Stimulated activated CD4-positive, alpha-beta T cell treated with anti-CD3 and anti-CD28 coated beads, TNF-alpha, amount 100 ng/mL, for 48 hours (primary cell): Measurements from ENCODE around the gene TMEM144.
"Not testable (repeated sequence)": the region's sequence is repeated elsewhere in the genome, so short reads cannot be mapped to it uniquely, and the experiment has no call there.

ENCODE experiments used
- DNase-seq, 3 donors: peaks; one replicate each; pipeline ENCODE4 v3.0.0-alpha.2; 2020; ENCODE audit warnings: low read depth in 3 of 3

The TMEM144 gene

DNA sequence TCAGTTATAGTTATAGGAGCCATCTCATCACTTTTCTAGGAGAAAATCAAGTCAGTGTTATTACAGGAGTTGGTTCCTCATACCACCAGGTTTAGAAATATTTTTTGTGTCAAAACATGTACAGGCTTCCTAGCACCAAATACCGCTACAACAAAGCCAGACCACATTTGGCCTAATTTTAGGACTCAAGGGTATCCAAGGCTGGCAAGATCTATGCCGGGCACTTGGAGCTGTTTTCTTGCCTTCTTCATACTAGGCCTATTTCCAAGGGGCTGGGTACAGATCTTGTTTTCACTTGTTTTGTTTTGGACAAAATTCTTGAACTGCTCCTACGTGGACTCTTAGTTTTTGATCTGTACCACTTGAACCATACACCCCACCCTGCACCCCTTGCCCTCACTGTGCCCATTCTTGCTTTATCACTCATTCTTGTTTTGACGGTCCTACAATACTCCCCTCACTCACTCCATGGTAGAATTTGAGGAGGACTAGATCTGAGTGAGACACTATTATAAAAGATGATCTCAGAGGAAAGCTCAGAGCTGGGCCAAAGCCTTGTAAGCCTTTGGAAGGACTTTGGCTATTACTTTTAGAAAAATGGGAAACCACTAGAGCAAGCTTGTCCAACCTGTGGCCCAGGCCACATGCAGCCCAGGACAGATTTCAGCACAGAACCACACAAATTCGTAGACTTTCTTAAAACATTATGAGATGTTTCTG is 17.7 kb upstream of the TMEM144 start:
- no peak for DNase-seq

DNA sequence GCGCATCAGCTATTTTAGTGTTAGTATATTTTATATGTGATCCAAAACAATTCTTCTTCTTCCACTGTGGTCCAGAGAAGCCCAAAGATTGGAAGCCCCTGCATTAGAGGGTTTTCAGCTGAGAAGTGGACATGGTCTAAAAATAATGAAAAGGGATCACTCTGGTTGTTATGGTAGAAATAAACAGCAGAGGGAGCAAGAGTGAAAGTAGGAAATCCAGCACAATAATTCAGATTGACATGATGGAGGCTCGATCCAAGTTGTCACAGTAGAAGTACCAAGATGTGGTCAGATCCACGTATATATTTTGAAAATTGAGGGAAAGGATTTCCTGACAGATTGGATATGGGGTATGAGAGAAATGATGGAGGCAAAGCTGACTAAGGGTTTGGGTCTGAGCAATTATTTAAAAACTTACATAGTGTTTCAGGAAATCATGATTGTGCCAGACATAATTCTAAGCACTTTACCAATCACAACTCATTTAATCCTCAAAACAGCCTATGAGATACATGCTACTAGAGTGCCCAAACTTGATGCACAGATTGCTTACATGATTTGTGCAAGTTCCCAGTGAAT is 17.0 kb upstream of the TMEM144 start:
- no peak for DNase-seq

DNA sequence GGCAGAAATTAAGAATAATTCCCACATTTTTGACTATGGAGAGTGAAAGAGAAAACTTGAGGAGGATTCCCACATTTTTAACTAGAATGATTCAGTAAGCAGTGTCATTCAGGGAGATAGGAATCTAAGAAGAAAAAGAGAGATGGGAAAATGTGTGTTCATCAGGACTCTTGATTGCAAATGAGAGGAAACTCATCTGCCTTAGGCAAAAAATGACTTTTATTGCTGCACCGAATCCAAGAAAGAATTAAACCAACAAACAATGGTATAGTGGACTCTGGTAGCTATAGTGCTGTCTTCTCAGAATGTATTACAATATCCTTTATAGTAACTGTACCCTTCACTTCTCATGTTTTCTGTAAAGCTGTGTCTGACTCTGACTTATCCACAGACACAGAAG is 15.0 kb upstream of the TMEM144 start:
- no peak for DNase-seq

DNA sequence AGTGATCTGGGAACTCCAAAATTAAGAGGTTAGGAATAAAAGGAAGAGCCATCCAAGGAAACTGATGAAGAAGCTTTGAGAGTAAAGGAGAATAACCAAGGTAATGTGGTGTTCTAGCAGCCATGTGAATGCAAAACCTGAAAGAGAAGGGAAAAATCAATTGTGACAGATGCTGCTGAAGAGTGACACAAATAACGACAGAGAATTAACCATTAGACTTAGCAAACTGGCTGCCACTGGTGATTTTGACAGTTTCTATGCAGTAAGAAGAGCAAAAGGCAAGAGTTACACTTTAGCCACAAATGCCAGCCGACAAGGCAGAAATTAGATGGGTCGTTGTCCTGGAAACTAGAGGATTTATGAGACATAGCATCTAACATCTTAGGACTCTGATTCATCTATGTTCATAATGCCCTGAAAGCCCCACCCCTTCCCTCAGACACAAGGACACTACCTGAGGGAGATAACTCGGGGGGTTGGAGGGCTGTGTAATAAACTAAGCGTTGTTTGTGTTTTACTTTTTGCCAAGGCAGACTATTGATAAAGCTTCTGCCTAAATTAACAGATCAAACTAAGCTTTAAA is 13.0 kb upstream of the TMEM144 start:
- no peak for DNase-seq

DNA sequence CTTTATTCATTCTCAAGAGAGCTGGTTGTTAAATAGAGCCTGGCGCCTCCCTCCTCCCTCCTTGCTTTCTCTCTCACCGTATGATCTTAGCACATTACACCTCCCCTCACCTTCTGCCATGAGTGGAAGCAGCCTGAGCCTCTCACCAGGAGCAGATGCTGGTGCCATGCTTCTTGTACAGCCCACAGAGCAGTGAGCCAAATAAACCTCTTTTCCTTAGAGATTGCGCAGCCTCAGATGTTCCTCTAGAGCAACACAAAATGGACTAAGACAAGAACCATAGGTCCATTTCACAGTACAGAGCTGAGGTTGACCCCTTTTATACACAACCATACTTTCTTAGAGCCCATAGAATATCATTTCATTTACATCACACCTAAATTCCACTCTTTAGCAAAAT is 10.1 kb upstream of the TMEM144 start:
- no peak for DNase-seq

DNA sequence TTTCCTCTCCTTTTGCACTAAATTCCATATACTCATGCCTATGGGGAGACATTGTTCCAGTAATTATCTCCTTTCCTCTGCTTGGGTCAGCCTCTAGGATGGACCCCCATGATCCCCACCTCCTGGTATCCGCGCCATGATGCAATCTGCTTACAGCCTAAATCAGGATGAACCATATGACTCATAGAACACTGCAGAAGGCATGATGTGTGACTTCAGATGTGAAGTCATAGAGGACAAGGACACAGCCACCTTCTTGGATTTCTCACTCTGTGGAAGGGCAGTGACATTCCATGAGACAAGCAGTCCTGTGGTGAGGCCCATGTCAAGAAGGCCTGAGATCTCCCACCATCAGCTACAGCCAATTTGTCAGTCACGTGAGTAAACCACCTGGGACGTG is 9.0 kb upstream of the TMEM144 start:
- no peak for DNase-seq

DNA sequence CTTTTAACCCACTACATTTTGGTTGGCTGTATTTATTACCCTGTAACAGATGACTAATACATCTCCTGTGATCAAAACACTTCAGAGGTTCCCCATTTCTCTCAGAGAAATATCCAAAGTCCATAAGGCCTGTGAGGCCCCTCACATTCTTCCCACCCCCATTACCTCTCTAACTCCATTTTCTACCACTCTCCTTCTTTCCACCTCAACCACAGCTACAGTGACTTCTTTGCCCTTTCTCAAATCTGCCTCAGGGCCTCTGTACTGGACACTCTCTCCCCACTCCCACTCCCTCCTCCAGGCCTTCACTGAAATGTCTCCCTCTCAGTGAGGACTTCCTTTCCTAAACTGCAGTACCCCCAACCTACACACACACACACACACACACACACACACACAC is 8.4 kb upstream of the TMEM144 start:
- DNase-seq: no peak

DNA sequence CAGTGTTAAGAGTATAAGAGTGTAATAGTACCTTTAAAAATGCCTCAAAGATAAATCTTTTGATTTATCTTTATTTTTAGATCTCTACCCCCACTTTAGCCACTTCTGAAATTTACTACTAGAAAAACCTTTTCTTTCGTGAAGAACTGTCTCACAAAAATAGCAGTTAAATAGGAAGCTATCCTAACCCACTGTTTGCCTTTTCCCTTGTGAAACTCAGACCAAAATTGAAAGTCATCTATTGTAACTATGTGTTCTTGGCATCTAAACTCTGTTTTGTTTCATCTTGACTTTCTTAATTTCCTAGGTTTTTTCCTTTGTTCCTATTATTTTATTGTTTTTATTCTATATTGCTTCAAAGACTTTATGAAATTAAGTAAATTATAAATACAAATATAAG is 7.8 kb upstream of the TMEM144 start:
- no peak for DNase-seq

DNA sequence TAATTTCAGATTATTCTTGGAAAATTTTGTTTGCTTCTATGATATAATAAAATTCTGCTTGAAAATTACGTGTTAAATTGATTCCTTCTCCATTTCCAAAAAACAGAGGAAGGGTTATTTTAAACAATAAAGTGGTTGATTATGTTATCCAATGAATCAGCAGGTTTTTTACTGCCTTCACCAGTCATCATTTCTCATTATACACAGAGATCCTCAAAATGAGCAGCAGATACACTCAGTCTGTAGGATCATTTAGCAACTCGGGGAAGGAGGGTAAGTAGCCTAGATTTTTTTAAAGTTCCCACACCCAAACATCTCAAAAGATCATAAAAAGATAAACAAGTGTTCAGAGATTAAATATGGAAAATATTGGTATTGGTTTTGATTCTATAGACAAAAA is 6.8 kb upstream of the TMEM144 start:
- DNase-seq: no peak

DNA sequence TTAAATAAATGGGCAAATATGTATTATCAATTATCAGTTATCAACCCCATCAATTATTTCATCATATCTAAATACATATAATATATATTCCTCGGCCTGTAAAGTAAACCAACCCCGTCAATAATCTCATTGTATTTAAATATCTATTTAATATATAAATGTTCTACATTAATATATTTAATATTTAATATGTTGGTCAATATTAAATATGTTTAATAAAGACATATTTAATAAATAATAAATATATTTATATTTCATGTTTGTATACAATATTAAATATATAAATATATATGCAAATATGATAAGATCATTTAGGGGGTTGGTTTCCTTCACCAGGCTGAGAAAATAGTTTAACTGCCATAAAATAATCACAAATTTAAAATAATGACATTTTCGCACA is 6.4 kb upstream of the TMEM144 start:
- no peak for DNase-seq

DNA sequence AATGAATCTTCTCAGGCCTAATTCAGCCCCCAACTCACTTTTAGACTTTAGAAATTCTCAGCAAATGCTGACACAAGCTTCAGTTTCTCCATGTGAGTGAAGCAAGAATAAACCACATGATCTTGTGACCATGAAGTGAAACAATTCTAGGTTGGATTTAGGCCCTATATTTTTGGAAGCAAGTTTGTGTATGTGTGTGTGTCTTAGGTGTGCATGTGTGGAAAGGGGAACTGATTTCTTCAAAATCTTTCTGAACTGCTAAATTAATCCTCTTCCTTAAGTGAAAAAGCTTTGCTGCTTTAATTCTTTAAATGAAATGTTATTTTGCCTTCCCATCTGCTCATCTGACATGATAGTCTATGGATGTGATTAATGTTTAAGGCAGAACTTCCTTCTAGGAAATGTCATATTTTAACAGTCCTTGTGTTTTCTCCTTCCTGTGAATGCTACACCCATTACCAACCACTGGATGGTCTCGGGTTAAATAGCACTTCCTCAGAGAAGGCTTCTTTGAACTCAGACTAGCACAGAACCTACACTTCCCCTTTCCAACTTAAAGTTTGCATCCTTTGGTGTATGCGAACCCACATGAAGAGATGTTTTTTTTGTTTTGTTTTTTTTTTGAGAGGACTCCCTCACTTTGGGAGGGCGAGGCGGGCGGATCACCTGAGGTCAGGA is 1.2 kb upstream of the TMEM144 start:
- no peak for DNase-seq

DNA sequence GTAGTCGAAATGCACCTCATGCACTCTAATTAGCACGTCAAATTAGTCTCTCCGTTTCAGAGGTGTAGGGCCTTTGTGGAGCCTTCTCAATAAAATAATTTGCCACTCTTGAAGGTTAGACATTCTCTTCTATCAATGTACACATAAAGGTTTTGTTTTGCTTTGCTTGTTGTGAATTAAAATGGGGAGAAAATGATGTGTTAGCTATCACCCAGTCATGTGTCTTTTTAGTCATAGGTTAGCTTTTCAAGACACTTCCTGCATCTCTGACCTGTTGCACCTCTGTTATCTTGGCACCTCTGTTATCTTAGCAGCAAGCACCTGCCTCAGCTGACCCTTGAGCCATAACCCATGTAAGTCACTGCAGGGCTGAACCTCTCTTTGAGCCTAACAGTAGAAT is 936 bp downstream of the TMEM144 start:
- DNase-seq: no peak

DNA sequence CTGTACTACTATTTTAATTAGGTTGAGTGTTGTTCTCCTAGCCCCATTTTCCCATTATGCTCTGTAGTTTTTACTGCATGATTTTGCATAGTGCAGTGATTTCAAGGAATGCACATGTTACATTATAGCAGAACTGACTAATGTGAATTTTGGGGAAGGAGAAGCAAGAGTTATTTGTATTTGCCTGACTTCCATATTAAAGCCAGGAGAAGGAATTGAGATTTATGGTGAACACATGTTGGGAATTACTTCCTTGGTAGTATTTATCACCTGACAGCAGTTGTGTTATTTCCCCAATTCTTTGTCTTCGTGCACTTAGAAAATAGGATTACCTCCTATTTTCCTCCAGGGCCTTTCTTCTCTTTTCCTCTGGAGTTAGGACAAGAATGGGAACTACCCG is 3.2 kb downstream of the TMEM144 start:
- no peak for DNase-seq

DNA sequence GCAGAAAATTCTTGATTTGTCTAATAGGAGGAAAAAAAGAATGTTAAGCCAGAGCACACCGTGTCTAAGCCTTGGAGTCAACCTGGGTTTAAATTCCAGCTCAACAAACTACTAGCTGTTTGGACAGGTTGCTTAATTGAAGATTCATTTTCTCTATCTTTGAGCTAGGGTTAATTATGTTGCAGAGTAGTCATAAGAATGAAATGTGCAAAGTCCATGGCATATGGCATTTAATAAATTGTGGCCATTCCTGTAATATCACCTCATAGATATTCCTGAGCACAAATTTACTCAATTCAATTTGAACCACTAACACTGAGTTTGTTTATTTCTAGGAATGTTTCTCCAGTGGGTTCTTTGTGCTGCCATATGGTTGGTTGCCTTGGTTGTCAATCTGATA is 4.6 kb downstream of the TMEM144 start:
- DNase-seq: no peak

DNA sequence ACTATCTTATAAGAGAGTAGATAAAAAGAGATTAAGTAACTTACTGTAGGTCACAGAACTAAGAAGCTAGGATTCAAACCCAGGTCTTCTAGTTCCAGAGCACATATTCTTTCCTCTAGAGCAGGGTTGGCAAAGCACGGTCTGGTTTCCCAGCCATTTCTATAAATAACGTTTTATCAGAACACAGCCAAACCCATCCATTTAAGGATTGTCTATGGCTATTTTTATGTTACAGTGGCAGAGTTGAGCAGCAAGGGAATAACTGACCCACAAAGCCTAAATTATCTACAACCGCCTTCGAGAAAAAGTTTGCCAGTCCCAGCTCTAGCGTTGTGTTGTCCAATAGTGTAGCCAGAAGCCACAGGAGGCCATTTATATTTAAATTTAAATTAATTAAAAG is 7.5 kb downstream of the TMEM144 start:
- DNase-seq: no peak

DNA sequence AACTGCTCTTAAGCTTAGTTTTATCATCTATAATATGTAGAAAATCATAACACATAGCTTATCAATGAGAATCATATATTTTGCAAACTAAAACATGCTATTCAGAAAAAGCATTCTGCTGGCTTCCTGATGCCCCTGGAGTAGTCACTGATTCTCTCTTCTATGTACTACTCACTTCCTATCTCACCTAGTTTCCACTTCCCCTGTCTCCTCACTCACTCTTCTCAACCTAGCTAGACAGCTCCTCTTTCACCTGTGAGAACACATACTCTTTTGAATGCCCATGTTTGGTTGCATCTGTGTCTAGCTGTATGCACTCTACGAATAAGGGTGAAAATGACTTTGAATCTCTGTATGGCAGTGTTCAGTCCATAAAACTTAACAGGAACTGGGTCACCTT is 9.3 kb downstream of the TMEM144 start:
- no peak for DNase-seq

DNA sequence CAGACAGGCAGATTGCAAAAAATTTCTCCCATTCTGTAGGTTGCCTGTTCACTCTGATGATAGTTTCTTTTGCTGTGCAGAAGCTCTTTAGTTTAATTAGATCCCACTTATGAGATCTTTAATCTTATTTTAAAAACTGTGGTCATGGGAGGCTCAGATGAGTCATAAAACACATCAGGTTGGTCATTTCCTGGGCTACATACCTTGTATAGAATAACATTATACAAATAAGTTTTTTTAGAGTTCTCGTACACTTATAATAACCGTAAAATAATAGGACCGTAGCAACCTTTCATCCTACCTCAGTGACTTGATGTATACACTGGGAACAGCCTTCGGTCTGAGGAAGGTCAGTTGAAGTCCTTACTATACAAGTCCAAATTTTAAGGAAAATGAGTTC is 14.0 kb downstream of the TMEM144 start:
- not testable (repeated sequence) for DNase-seq

DNA sequence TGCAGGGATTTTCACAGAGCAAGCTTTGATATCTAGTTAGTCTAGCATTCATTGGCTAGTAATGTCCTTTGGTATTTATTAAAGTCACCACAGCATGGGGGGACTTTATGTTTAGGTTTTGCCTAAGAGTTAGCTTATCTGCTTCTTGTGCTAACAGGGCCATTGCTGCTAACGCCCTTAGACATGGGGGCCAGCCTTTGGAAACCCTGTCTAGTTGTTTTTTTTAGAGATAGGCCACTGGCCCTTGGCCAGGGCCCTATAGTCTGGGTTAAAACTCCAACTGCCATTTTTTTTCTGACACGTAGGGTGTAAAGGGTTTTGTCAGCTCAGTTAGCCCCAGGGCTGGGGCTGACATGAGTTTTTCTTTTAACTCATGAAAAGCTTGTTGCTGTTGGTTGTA is 14.7 kb downstream of the TMEM144 start:
- DNase-seq: not testable (repeated sequence)

DNA sequence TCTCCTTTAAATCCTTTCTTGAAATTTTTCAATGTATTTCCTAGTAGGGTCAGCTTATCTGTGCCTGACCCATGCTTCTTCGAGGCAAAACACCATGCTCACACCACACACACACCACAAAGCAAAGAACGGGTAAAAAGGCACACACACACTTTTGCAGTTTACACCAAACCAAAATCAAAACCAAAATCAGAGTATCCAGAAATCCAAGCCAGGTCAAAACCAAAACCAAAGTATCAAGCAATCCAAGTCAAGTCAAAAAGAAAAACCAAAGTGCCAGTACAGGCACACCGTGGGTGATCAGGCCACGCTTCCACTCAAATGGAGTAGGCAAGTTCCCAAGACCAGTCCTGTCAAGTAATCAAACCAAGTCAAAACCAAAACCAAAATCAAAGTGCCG is 17.6 kb downstream of the TMEM144 start:
- DNase-seq: not testable (repeated sequence)

DNA sequence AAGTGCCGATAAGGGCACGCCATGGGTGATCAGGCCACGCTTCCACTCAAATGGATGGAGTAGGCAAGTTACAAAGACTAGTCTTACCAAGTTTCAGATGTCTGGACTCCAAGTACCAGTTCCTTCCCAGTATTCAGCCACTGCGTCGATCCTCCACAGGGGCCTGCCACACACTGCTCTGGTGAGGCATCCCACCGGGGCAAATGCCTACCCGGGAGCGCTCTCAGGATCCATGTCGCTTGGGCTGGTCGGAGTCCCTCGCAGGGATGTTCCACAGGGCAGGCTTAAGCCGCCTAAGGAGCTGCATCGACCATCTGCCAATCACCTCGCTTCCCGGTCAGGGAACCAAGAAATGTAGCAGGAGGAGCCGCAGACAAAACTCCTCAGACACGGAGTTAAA is 18.1 kb downstream of the TMEM144 start:
- not testable (repeated sequence) for DNase-seq

DNA sequence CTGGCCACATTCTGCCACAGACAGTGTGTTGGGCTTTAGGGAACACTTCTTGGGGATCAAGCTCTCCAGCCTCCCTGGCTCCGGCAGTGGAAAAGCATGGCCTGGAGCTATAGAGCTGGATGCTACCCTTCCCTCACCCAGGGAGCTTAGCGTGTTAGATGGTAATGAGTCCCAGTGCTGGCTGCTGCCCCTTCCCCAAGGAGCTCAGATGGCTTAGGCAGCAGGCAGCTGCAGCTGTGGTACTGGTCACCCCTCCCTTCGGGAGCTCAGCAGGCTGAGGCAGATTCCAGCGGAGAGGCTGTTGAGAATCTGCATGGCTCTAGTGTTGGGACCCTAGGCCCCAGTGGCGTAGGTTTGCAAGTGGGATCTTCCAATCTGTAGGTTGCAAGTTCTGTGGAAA is 19.5 kb downstream of the TMEM144 start:
- DNase-seq: no peak

DNA sequence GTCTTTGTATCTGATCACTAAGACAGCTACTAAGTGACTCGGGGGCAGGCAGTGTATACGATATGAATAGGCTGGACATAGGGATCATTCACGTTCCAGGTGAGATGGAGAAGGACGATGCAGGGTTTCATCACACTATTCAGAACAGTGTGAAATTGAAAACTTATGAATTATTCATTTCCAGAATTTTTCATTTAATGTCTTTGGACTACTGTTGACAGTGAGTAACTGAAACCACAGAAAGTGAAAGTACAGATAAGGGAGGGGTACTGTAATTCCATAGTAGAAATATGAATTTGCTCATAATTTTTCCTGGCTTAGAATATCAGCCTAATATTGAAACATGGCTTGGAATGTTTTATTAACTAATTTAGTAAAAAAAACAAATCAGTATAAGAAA is 24.4 kb downstream of the TMEM144 start:
- no peak for DNase-seq
